ENCODE results near the gene KLC4.
"Not testable (repeated sequence)": the region's sequence is repeated elsewhere in the genome, so short reads cannot be mapped to it uniquely, and the experiment has no call there.

The KLC4 gene

DNA sequence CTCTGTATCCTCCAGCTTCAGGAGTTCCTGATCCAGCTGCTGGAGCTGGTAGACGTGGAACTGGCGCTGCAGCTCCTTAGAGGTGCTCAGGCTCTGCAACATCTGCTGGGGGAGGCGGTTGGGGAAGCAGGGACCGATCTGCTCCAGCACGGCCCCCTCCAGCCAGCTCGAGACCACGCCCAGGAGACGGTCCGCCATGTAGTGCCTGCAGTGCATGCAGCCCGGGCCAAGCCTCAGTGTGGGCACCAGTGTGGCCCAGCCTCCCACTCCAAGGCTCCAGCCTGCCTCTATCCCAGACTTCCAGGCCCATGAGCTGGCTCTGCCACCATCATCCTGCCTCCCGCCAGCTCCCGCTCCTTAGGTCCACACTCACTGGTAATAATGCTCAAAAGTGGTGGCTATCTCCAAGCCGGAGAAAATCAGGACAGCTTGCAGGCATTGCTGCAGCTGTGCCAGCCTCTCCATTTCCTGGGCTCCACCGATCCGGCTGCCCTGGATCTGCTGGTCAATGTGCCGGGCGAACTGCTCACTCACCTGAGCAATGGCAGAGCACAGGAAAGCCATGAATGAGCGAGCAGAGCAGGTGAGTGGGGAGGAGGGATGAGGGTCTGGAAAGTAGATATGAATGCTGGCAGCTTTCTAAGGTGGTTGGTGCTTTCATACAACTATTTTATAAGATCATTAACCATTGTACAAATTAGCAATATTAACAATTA, 18.7 kb upstream of the KLC4 start:
- H3K36me3 ChIP-seq (replicated peaks; ENCODE audit: low read depth, low read length), result peaks cover 57% of the 10 kb centered on the region
- H3K4me2 ChIP-seq (ENCODE audit: low read length), result no peak overlapping the region
- no peaks in the 10 kb centered on the region for H4K20me1 ChIP-seq (ENCODE audit: insufficient read depth, low read length)
- H3K4me1 ChIP-seq (ENCODE audit: low read length), result no peaks in the 10 kb centered on the region
- no peak overlapping the region for H3K4me3 ChIP-seq (ENCODE audit: low read length)
- H3K9ac ChIP-seq (ENCODE audit: low read length), result no peak overlapping the region
- no peak overlapping the region for H2AFZ ChIP-seq (ENCODE audit: low read depth, low read length)
- no peak overlapping the region for H3K27ac ChIP-seq (ENCODE audit: low read length)
- no peaks in the 10 kb centered on the region for H3K9me3 ChIP-seq (ENCODE audit: insufficient read depth, low read length)
- H3K79me2 ChIP-seq (ENCODE audit: low read length), result no peaks in the 10 kb centered on the region
- TF ChIP-seq EZH2phosphoT487 (IDR thresholded peaks at IDR 0.05; ENCODE audit: low read depth), result no peak
- TF ChIP-seq, protein P1, sequence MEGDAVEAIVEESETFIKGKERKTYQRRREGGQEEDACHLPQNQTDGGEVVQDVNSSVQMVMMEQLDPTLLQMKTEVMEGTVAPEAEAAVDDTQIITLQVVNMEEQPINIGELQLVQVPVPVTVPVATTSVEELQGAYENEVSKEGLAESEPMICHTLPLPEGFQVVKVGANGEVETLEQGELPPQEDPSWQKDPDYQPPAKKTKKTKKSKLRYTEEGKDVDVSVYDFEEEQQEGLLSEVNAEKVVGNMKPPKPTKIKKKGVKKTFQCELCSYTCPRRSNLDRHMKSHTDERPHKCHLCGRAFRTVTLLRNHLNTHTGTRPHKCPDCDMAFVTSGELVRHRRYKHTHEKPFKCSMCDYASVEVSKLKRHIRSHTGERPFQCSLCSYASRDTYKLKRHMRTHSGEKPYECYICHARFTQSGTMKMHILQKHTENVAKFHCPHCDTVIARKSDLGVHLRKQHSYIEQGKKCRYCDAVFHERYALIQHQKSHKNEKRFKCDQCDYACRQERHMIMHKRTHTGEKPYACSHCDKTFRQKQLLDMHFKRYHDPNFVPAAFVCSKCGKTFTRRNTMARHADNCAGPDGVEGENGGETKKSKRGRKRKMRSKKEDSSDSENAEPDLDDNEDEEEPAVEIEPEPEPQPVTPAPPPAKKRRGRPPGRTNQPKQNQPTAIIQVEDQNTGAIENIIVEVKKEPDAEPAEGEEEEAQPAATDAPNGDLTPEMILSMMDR (IDR thresholded peaks at IDR 0.05; ENCODE audit: low read depth, low read length), result no peak
- H3K27me3 ChIP-seq (ENCODE audit: low read depth, low read length), result no peaks in the 10 kb centered on the region

DNA sequence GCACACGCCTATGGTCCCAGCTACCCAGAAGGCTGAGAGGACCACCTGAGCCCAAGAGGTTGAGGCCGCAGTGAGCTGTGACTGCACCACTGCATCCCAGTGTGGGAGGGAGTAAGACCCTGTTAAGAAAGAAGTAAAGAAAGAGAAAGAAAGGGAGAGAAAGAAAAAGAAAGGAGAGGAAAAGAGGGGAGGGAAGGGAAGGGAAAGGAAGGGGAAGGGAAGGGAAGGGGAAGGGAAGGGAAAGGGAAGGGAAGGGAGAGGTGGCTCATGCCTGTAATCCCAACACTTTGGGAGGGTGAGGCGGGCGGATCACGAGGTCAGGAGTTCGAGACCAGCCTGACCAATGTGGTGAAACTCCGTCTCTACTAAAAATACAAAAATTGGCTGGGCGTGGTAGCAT, 18.0 kb upstream of the KLC4 start:
- not testable (repeated sequence) for H2AFZ ChIP-seq (ENCODE audit: low read depth, low read length); H3K79me2 ChIP-seq (ENCODE audit: low read length); H3K9me3 ChIP-seq (ENCODE audit: insufficient read depth, low read length); H3K9ac ChIP-seq (ENCODE audit: low read length); H3K4me2 ChIP-seq (ENCODE audit: low read length); H3K4me1 ChIP-seq (ENCODE audit: low read length); H3K27ac ChIP-seq (ENCODE audit: low read length); H3K4me3 ChIP-seq (ENCODE audit: low read length); H3K27me3 ChIP-seq (ENCODE audit: low read depth, low read length); H4K20me1 ChIP-seq (ENCODE audit: insufficient read depth, low read length)
- peaks cover 58% of the 10 kb centered on the region for H3K36me3 ChIP-seq (replicated peaks; ENCODE audit: low read depth, low read length)

DNA sequence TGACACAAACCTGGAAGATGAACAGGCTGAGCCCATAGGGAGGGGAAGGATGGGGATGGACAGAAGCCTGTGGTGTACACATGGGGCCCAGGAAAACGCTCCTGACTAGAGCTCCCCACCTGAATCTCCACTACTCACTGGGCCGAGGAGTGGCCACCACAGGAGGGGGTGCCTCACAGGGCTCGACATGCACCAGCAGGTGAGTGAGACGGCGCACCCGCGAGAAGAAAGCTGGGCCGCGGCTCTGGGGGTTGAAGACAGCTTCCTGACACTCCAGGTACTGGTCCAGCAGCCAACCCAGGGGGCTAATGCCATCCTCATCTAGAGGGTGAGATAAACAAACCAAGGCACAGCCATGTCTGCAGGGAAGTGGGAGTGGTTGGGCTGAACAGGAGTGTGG, 16.1 kb upstream of the KLC4 start:
- Histone ChIP-seq H2AFZ (ENCODE audit: low read depth, low read length) (no peak overlapping the region), H3K36me3 (replicated peaks; ENCODE audit: low read depth, low read length) (peaks cover 54% of the 10 kb centered on the region), H3K4me3 (ENCODE audit: low read length) (no peak overlapping the region), H3K27ac (ENCODE audit: low read length) (no peak overlapping the region), H3K9me3 (ENCODE audit: insufficient read depth, low read length) (no peaks in the 10 kb centered on the region), H3K4me2 (ENCODE audit: low read length) (no peak overlapping the region), H4K20me1 (ENCODE audit: insufficient read depth, low read length) (no peaks in the 10 kb centered on the region), H3K79me2 (ENCODE audit: low read length) (no peaks in the 10 kb centered on the region), H3K4me1 (ENCODE audit: low read length) (no peaks in the 10 kb centered on the region), H3K27me3 (ENCODE audit: low read depth, low read length) (no peaks in the 10 kb centered on the region), H3K9ac (ENCODE audit: low read length) (no peak overlapping the region)
- TF ChIP-seq EZH2phosphoT487 (IDR thresholded peaks at IDR 0.05; ENCODE audit: low read depth), result no peak
- TF ChIP-seq, protein P1 (IDR thresholded peaks at IDR 0.05; ENCODE audit: low read depth, low read length), result no peak

DNA sequence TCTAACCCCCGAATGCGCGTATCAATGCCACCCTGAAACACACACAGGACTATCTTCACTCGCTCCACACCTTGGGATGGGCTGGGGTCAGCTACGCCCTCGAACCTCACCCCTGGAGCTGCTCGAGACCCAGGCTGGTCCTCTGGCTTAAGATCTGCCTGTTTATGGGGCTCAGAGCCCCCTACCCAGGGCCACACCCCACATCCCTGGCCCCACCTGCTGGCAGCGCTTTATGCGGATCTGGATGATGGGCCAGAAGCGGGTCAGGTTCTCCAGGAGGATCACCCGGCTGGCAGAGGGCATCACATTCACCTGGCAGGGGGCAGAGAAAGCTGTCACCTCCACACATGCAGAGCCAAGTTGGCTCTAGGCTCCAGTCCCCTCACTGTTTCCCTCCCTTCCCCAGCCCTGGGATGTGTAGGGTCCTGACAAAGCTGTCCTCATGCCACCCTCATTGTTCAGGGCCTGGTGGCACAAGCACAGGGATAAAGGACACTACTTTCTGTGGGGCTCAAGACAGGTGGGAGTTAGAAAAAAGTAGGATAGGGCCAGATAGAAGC, 14.0 kb upstream of the KLC4 start:
- no peak overlapping the region for H3K4me2 ChIP-seq (ENCODE audit: low read length)
- peaks cover 58% of the 10 kb centered on the region for H3K36me3 ChIP-seq (replicated peaks; ENCODE audit: low read depth, low read length)
- no peaks in the 10 kb centered on the region for H3K9me3 ChIP-seq (ENCODE audit: insufficient read depth, low read length)
- H3K4me1 ChIP-seq (ENCODE audit: low read length), result no peaks in the 10 kb centered on the region
- H3K4me3 ChIP-seq (ENCODE audit: low read length), result no peak overlapping the region
- H3K27ac ChIP-seq (ENCODE audit: low read length), result no peak overlapping the region
- H2AFZ ChIP-seq (ENCODE audit: low read depth, low read length), result no peak overlapping the region
- TF ChIP-seq, protein P1 (IDR thresholded peaks at IDR 0.05; ENCODE audit: low read depth, low read length), result no peak
- no peak for TF ChIP-seq EZH2phosphoT487 (IDR thresholded peaks at IDR 0.05; ENCODE audit: low read depth)
- no peak overlapping the region for H3K9ac ChIP-seq (ENCODE audit: low read length)
- no peaks in the 10 kb centered on the region for H4K20me1 ChIP-seq (ENCODE audit: insufficient read depth, low read length)
- no peaks in the 10 kb centered on the region for H3K27me3 ChIP-seq (ENCODE audit: low read depth, low read length)
- no peaks in the 10 kb centered on the region for H3K79me2 ChIP-seq (ENCODE audit: low read length)

Data from OCI-LY3 (cell line).